ENCODE results near the gene DDX10.

The DDX10 gene

DNA sequence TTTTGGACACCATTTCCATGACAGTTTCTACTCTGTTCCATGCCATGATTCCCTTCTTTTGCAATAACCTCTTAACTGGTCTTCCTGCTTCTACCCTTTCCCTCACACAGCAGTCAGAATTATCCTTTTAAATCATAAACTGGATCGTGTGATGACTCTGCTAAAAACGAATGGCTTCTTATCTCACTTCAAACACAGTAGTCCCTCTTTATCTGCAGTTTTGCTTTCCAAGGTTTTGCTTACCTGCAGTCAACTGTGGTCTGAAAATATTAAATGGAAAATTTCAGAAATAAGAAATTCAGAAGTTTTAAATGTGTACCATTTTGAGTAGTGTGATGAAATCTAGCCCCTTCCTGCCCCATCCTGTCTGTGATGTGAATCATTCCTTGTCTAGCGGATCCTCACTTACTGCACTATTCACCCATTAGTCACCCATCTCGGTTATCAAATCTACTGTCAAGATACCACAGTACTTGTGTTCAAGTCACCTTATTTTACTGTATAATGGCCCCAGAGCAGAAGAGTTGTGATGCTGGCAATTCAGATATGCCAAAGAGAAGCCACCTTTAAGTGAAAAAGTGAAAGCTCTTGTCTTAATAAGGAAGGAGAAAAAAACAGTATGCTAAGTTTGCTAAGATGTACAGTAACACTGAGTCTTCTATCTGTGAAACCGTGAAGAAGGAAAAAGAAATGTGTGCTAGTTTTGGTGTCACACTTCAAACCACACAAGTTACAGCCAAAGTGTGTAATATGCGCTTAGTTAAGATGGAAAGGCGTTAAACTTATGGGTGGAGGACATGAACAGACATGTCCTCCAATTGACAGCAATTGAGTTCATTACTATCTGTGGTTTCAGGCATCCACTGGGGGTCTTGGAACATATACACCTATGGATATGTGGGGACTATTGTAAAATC, 283.0 kb downstream of the DDX10 start:
- no peak for DNase-seq

GRCh38 chr11:108958368-108959104, 293.7 kb downstream of the DDX10 start:
- DNase-seq: no peak

GRCh38 chr11:108959105-108959761, 294.4 kb downstream of the DDX10 start:
- DNase-seq: no peak

GRCh38 chr11:108959874-108960273, 295.0 kb downstream of the DDX10 start:
- DNase-seq: no peak

- no peak for DNase-seq
These were observed 295.6 kb downstream of the DDX10 start for GRCh38 chr11:108960501-108960900.

DNA sequence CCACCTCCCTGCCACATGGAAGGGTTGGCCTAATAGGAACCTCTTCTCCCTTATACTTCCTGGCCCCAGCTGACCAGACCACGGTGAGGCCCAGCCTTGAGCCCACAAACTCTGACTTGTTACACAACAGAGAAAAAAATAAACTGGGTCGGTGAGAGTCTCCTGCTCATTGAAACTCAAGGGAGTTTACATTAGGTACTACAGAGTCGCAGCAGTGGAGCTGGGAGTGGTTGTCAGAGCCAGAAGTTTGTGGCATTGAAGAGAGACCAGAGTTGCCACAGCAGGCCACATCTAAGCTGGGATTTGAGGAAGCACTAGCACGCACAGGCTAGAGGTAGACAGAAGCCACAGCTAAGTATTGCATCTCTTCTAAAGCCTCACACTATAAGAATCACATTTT, 296.2 kb downstream of the DDX10 start:
- DNase-seq: no peak

GRCh38 chr11:108963118-108963517, 298.2 kb downstream of the DDX10 start:
- no peak for DNase-seq

- DNase-seq: no peak
These were observed 300.6 kb downstream of the DDX10 start for GRCh38 chr11:108965306-108966001.

GRCh38 chr11:108966206-108966605, 301.3 kb downstream of the DDX10 start:
- no peak for DNase-seq

- no peak for DNase-seq
These were observed 302.1 kb downstream of the DDX10 start for GRCh38 chr11:108966978-108967377.

GRCh38 chr11:108967571-108967970, 302.7 kb downstream of the DDX10 start:
- DNase-seq: no peak

DNA sequence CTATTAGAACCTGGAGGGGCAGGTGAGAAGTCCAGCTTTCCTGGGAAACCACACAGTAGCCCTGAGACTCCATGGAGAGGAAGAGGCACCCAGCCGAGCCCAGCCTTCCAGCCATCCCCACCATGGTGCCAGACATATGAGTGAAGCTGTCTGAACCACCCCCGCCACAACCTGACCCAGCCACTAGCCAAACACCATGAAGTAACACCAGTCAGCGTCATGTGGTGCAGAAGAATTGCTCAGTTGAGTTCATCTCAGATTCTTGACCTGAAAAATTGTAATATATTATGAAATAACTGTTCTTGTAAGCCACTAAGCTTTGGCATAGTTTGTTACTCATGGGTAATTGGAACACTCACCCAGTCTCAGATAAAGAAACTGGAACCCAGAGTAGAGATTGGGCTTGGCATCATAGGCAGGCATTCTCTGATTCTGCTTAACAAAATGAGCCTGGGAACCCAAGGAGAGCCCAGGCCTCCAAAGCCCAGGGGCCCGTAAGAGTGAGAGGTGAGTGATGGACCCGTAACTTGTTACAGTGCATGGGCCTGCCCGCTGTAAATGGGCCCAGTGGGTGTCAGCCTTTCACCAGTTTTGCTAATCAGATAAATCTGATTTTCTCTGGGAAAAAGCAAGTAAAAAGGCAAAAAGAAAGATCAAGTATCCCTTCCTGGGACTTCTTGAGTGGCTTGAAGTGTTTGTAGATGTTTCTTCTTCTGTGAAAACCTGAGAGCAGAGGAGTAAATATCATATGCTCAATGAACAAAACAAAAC, 305.5 kb downstream of the DDX10 start:
- no peak for DNase-seq

- no peak for DNase-seq
These were observed 308.7 kb downstream of the DDX10 start for GRCh38 chr11:108973402-108974162.

DNA sequence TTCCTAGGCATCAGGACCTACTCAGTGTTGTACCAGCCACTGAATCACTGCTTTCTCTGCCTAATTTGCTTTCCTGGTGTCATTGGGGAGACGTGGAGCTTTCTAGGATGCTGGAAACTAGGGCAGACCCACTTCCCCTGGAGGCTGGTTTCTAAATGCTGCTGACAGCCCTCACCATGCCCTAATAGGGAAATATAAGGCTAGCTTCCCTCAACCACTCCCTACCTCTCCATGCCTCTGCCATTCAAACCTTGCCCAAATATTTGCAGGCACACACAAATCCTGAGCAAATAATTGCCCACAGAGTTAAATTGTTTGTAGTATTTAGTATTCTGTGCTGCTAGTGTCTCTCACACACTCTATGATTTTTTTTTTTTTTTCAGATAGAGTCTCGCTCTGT, 310.2 kb downstream of the DDX10 start:
- no peak for DNase-seq

DNA sequence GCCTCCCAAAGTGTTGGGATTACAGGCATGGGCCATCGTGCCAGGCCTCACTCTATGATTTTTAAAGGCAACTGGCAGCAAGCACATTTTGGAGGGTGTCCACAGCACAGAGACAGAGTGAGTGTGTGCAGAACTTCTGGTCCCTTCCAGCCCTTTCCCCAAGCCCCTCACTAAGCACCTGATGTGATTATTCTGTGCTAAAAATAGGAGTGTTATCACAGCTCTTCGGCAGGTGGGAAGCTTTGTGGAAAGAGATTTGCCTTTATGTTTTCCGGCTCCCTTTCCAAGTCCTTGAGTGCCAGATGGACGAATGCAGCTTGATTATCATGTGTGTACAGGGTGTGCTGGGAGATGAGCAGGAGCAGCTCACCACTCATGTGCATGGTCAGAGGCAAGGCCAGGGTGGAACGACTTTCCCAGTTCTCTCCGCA, 310.8 kb downstream of the DDX10 start:
- no peak for DNase-seq

DNA sequence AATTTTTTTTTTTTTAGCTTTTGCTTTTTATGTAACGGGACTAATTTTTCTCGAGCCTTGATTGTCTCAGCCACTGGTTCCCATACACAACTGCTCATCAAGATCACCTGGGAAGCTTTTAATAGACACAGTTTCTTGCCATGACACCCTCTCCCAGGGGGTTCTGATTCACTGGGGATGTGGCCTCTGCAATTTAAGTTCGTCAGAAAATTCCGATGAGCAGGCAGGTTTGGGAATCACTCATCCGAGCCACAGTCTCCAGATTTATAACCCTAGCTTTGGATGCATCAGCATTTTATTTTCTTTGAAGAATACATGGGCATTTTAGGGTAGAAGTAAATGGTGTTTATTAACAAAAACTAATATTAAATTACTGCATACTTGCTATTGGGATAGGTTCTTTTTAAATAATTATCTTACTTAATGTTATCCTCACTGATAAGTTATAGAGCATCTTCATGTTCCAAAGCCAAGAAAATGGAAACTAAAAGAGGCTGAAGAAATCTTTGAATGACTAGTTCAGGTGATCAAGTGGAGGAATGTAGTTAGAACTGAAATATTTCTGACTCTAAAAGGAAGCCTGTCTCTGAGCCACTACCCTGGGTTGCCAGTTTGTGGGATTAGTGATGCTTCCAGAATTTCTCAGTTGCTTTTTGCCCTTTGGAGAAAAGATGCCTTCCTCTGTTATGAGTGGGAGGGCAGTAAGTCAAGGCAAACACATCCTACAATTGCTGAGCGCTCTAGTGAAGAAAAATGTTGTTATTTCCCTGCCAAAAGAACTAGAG, 319.0 kb downstream of the DDX10 start:
- DNase-seq: no peak

- DNase-seq: no peak
These were observed 319.7 kb downstream of the DDX10 start for GRCh38 chr11:108984523-108984922.

DNA sequence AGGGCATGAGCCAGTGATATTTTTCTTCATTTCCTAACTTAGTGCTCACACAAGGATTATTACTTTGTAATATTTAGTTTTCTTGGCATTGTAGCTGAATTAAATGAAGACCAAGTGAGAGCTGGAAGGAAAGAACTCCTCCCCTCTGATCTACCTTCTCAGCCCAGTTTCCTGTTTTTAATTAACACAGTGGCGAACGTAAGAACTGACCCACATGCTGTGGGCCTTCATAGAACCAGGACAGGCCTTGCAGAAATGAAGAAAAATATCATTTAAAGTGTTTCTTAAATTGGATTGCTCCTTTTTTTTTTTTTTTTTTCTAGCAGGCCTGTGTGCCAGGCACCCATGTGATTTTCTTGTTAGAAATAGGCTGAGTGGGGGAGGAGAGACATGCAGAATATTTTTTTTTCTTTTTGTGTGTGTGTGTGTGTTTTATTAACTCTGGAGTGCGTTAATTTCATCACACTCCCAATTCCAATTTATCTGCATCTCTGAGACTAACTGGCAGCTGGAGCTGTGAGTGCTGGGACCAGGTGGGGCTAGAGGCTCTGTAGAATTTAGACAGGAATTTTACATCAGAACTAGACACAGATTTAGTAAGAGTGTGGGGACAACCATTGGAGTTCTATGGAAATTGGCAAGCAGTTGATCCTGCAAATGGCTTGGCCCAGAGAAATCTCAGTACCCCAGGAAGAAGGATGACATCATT, 320.5 kb downstream of the DDX10 start:
- DNase-seq: no peak

DNA sequence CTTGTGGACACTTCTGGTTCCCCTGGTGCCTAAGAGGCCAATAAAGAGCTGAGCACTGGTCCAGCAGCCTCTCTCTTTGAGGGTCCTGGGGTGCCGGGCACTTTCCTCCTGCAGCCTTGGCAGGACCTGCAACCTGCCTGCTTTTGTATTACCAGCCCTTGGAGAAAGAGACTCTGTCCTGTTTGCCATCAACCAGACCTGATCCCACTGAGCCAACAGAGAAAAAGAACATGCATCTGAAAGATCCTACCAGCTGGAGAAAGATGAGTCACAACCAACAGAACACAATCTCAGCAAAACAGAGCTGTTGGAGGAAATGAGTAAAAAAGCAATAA, 321.0 kb downstream of the DDX10 start:
- no peak for DNase-seq
